Measurements from ENCODE around the gene C11orf68. TPM values are rescaled to one million over a fixed set of nuclear protein-coding genes. Genes with fewer than 3 reads are reported as not detected.

The C11orf68 gene
- total RNA-seq, 2 donors from 2014 or later, result 26.6 to 29.0 TPM

GRCh38 chr11:65961267-65962140, 42.6 kb upstream of the C11orf68 start, which contains the start of gene SART1:
TSS of gene SART1 (plus strand) at chr11:65961734. CDS start at chr11:65961781, 47 bp downstream.
- Histone ChIP-seq H3K27me3 (no peaks in the 10 kb centered on the region), H3K27ac (peak within 1 kb of the TSS; percentile 92), H3K36me3 (peaks cover 17% of the 10 kb centered on the region), H3K9me3 (no peaks in the 10 kb centered on the region), H3K4me3 (peak within 1 kb of the TSS; percentile 94), H3K9ac (ENCODE audit: low read depth in 2 of 2, low read length in 2 of 2) (peak within 1 kb of the TSS; percentile 82 to 96), H3K4me1 (peaks cover 11% of the 10 kb centered on the region)
- TF ChIP-seq CTCF (IDR thresholded peaks at IDR 0.05), result no peak
- DNase-seq, result peak; percentile 97
- intact Hi-C loops (cut with DNase I), result loop anchor here (5.0 kb wide), 1 partner anchor 41 kb away; the partner anchor contains the start of genes BANF1 and EIF1AD

DNA sequence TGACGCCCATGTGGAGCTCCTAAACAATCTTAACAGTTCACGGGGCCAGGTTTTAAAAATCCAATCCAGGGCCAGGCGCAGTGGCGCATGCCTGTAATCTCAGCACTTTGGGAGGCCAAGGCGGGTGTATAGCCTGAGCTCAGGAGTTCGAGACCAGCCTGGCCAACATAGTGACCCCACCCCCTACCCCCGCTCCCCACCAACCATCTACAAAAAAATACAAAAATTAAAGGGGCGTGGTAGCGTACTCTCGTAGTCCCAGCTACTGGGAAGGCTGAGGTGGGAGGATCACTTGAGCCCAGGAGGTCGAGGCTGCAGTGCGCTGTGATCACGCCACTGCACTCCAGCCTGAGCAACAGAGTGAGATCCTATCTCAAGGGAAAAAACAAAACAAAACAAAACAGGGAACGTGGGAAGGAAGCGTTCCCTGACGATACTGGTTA, 42.0 kb upstream of the C11orf68 start:
- peaks cover 11% of the 10 kb centered on the region for H3K4me1 ChIP-seq
- H3K4me3 ChIP-seq, result peak overlapping the region; percentile 94
- peak overlapping the region; percentile 82 to 96 for H3K9ac ChIP-seq (ENCODE audit: low read depth in 2 of 2, low read length in 2 of 2)
- H3K27ac ChIP-seq, result peak overlapping the region; percentile 92
- no peak for DNase-seq
- H3K27me3 ChIP-seq, result no peaks in the 10 kb centered on the region
- no peak for TF ChIP-seq CTCF (IDR thresholded peaks at IDR 0.05)
- H3K9me3 ChIP-seq, result no peaks in the 10 kb centered on the region
- intact Hi-C loops (cut with DNase I), result loop anchor here (5.0 kb wide), 1 partner anchor 41 kb away; the partner anchor contains the start of genes BANF1 and EIF1AD
- peaks cover 10% of the 10 kb centered on the region for H3K36me3 ChIP-seq

DNA sequence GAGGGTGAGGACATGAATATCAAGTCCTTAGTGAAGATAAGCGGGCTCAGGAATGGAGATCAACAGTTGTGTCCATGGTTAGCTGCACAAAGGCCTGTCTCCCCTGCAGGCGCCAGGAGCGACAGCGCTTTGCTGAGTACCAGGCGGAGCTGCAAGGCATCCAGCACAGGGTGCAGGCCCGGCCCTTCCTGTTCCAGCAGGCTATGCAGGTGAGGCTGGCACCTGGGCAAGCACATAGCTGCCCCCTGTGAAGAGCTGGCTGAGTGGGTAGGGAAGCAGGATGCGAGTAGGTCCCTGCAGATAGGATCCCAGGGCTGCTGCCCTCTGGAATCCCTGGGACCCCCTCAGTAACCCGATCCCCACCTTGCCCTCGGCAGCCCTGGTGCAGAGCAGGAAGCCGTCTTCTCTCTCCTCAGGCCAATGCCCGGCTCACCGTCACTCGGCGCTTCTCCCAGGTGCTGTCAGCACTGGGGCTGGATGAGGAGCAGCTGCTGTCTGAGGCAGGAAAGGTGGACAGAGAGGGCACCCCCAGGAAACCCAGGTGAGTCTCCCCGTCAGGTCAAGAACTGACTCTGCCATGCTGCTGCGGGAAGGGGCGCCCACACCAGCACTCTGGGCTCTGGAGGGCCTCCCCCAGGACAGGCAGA, 40.0 kb upstream of the C11orf68 start:
- H3K36me3 ChIP-seq, result no peaks in the 10 kb centered on the region
- no peak for DNase-seq
- H3K4me3 ChIP-seq, result no peak overlapping the region
- no peak for TF ChIP-seq CTCF (IDR thresholded peaks at IDR 0.05)
- no peak overlapping the region for H3K9ac ChIP-seq (ENCODE audit: low read depth in 2 of 2, low read length in 2 of 2)
- H3K9me3 ChIP-seq, result no peaks in the 10 kb centered on the region
- intact Hi-C loops (cut with DNase I), result no loop called here
- H3K27ac ChIP-seq, result no peak overlapping the region
- no peaks in the 10 kb centered on the region for H3K27me3 ChIP-seq
- peaks cover 11% of the 10 kb centered on the region for H3K4me1 ChIP-seq

DNA sequence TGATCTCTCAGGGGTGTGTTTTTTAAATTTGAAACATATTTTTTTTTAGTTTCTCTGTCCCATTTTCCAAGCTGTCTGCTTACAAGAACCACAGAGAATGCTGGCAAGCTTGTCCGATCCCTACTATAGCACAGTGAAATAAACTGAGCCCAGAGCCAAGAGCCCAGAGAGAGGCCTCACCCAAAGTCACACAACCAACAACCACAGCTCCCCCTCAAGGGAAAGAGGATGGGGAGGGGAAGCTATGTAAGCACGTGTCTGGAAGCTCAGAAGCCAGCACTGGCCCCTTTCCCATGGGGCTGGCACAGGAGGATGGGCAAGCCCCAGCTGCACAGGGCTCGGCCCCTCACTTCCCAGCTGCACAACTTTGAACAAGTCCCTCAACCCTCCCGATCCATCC, 39.4 kb upstream of the C11orf68 start:
- H3K9ac ChIP-seq (ENCODE audit: low read depth in 2 of 2, low read length in 2 of 2), result no peak overlapping the region
- peaks cover 10% of the 10 kb centered on the region for H3K4me1 ChIP-seq
- no peaks in the 10 kb centered on the region for H3K9me3 ChIP-seq
- no peak for TF ChIP-seq CTCF (IDR thresholded peaks at IDR 0.05)
- intact Hi-C loops (cut with DNase I), result no loop called here
- H3K4me3 ChIP-seq, result no peak overlapping the region
- H3K27me3 ChIP-seq, result no peaks in the 10 kb centered on the region
- DNase-seq, result no peak
- no peaks in the 10 kb centered on the region for H3K36me3 ChIP-seq
- H3K27ac ChIP-seq, result no peak overlapping the region

DNA sequence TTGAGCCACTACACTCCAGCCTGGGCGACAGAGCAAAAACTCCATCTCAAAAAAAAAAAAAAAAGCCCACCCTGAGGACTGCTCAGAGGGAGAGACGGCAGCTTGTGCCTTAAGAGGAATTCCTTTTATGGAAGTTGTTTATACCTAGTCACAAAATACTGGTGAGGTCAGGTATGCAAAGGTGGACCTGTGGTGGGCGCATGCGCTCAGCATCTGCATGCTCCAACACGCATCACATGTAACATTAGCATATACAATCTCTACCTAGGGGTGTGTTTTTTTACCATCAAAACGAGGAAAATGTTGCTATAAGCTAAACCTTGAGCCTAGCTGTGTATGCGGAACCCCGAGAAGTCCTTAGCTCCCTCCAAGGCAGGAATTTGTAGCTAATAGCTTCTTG, 35.9 kb upstream of the C11orf68 start:
- H3K4me1 ChIP-seq, result no peaks in the 10 kb centered on the region
- no peak overlapping the region for H3K4me3 ChIP-seq
- no peak for DNase-seq
- no peaks in the 10 kb centered on the region for H3K9me3 ChIP-seq
- no peak overlapping the region for H3K27ac ChIP-seq
- H3K27me3 ChIP-seq, result no peaks in the 10 kb centered on the region
- H3K9ac ChIP-seq (ENCODE audit: low read depth in 2 of 2, low read length in 2 of 2), result no peak overlapping the region
- H3K36me3 ChIP-seq, result no peaks in the 10 kb centered on the region
- no peak for TF ChIP-seq CTCF (IDR thresholded peaks at IDR 0.05)
- intact Hi-C loops (cut with DNase I), result no loop called here
